Activated naive CD8-positive, alpha-beta T cell (primary cell): ENCODE measurements around the gene KRTAP10-2.

Experiments used
- H3K27ac Mint-ChIP-seq: one replicate; pipeline ENCODE4 v1.8.0; 2021; ENCODE audit warnings: mixed read lengths
- H3K27me3 Mint-ChIP-seq: one replicate; pipeline ENCODE4 v1.8.0; 2021; ENCODE audit warnings: mixed read lengths
- H3K36me3 Mint-ChIP-seq: one replicate; pipeline ENCODE4 v1.8.0; 2021; ENCODE audit warnings: mixed read lengths
- H3K4me1 Mint-ChIP-seq: one replicate; pipeline ENCODE4 v1.8.0; 2021; ENCODE audit warnings: low read depth, mixed read lengths
- H3K4me3 Mint-ChIP-seq: one replicate; pipeline ENCODE4 v1.8.0; 2021; ENCODE audit warnings: mild to moderate bottlenecking, mixed read lengths
- H3K9me3 Mint-ChIP-seq: one replicate; pipeline ENCODE4 v1.8.0; 2021; ENCODE audit warnings: low read depth, mixed read lengths

Gene KRTAP10-2

GRCh38 chr21:44512496-44513388, 38.6 kb downstream of the KRTAP10-2 start:
- no peaks in the 10 kb centered on the region for H3K27me3 Mint-ChIP-seq
- no peak overlapping the region for H3K4me3 Mint-ChIP-seq
- no peak overlapping the region for H3K27ac Mint-ChIP-seq

DNA sequence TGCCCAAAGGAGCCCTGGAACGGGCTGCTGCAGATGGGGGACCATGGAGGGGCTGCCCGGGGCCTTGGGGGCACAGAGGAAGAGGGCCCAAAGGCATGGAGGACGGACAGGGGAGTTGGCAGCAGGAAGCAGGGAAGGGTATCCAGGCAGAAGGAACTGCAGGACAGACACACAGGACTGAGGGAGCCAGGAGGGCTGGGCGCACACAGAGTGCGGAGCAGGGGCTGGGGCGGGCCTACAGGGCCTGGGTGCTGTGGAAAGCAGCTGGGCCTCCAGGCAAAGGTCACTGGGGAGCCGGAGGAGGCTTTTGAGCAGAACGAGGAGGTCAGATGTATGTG, 39.4 kb downstream of the KRTAP10-2 start:
- Mint-ChIP-seq H3K27ac (no peak overlapping the region), H3K9me3 (no peaks in the 10 kb centered on the region), H3K36me3 (no peaks in the 10 kb centered on the region), H3K4me1 (no peaks in the 10 kb centered on the region), H3K27me3 (no peaks in the 10 kb centered on the region), H3K4me3 (no peak overlapping the region)

More at GRCh38 chr21:44512496-44513388, 38.6 kb downstream of the KRTAP10-2 start:
- Mint-ChIP-seq H3K36me3 (no peaks in the 10 kb centered on the region), H3K4me1 (no peaks in the 10 kb centered on the region), H3K9me3 (no peaks in the 10 kb centered on the region)

DNA sequence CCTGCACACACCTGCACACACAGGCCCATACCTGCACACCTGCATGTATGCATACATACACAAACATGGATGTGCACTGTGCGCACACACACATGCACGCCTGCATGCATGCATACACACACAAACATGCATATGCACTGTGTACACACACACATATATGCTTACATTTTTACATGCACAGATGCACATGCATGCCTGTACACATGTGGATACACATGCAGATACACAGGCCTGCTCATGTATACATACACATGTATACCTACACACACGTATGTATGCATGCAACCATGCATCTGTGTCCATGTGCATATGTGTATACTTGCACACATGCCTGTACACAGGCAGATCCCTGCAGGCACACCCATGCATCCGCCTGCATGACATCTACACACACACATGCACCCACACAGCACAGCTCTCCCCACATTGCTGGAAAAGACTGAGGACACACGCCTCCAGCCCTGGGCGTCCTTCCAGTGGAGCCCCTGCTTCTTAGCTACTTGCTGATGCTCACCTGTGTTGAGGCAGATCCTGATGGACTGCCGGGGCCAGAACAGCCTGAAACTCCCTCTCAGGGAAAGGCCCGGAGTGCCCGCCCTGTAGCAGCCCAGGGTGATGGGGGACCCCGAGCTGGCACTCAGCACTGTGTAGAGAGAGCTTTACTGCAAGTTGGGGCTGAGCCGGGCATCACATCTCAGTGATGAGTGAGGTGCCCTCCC, 39.9 kb downstream of the KRTAP10-2 start:
- Mint-ChIP-seq H3K4me1 (no peaks in the 10 kb centered on the region), H3K27me3 (no peaks in the 10 kb centered on the region), H3K9me3 (no peaks in the 10 kb centered on the region), H3K36me3 (no peaks in the 10 kb centered on the region), H3K27ac (no peak overlapping the region), H3K4me3 (peak overlapping the region; percentile 17)

- no peaks in the 10 kb centered on the region for H3K27me3 Mint-ChIP-seq
- H3K36me3 Mint-ChIP-seq = no peaks in the 10 kb centered on the region
- no peaks in the 10 kb centered on the region for H3K9me3 Mint-ChIP-seq
- H3K4me1 Mint-ChIP-seq = peaks cover under 1% of the 10 kb centered on the region
- no peak overlapping the region for H3K27ac Mint-ChIP-seq
- peak overlapping the region; percentile 17 for H3K4me3 Mint-ChIP-seq
Observed at GRCh38 chr21:44510508-44511218, 40.6 kb downstream of the KRTAP10-2 start.

DNA sequence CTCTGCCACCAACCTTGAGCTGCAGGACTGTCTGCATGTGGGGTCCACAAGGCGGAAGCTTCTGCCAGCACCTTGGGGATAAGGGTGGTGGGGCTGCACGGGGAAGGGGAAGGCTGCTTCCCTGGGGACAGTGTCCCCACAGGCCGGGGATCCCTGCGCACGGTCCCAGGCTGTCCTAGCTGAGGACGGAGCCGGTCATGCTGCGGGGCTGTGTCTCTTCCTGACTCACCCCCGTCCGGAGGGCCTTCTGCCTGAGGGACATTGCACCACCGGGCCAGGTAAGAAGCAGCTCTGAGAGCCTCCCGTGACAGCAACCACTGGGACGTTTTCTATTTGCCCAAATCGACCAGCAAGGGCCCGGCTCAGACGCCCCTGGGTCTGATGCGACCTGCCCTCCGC, 41.2 kb downstream of the KRTAP10-2 start:
- Mint-ChIP-seq H3K9me3 (no peaks in the 10 kb centered on the region), H3K36me3 (no peaks in the 10 kb centered on the region), H3K27ac (no peak overlapping the region), H3K4me1 (peaks cover 2% of the 10 kb centered on the region), H3K27me3 (no peaks in the 10 kb centered on the region), H3K4me3 (no peak overlapping the region)

DNA sequence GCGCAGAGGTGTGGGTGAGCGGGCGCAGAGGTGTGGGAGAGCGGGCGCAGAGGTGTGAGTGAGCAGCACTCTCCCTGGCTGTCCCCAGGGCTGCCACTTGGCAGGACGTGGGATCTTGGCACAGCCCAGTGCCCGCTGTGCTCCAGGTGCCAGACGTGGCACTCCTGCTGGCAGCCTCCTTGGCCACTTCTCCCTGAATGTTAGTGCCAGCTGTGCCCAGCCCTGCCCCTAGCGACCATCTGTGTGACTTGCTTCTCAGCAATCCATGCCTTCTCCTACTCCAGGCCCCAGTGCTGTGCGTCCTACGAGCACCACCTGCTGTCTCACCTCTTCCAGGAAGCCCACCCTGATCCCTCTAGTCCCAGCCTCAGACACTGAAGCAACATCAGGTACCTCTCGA, 41.8 kb downstream of the KRTAP10-2 start:
- H3K36me3 Mint-ChIP-seq = no peaks in the 10 kb centered on the region

GRCh38 chr21:44508711-44509445, 42.4 kb downstream of the KRTAP10-2 start:
- peaks cover 2% of the 10 kb centered on the region for H3K4me1 Mint-ChIP-seq
- H3K9me3 Mint-ChIP-seq = no peaks in the 10 kb centered on the region
- H3K36me3 Mint-ChIP-seq = no peaks in the 10 kb centered on the region
- no peaks in the 10 kb centered on the region for H3K27me3 Mint-ChIP-seq
- no peak overlapping the region for H3K4me3 Mint-ChIP-seq
- no peak overlapping the region for H3K27ac Mint-ChIP-seq

More for the DNA sequence above, 41.8 kb downstream of the KRTAP10-2 start:
- Mint-ChIP-seq H3K27ac (no peak overlapping the region), H3K4me1 (peaks cover 2% of the 10 kb centered on the region), H3K27me3 (no peaks in the 10 kb centered on the region), H3K9me3 (no peaks in the 10 kb centered on the region), H3K4me3 (peak overlapping the region; percentile 5)

DNA sequence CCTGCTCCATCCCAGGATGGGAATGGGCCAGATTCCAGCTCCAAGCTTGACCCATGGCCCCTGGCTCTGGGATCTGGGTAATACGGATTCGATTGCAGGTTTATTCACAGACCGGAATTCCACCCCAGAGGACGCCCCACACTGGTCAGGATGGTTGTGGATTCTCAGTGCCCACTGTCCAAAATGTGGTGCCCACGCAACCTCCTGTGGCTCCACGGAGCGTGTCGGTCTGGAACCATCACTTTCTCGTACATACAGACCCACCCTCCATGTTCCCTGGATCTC, 42.9 kb downstream of the KRTAP10-2 start:
- no peak overlapping the region for H3K4me3 Mint-ChIP-seq
- no peaks in the 10 kb centered on the region for H3K36me3 Mint-ChIP-seq
- peaks cover 4% of the 10 kb centered on the region for H3K4me1 Mint-ChIP-seq
- no peaks in the 10 kb centered on the region for H3K27me3 Mint-ChIP-seq
- H3K27ac Mint-ChIP-seq = no peak overlapping the region
- no peaks in the 10 kb centered on the region for H3K9me3 Mint-ChIP-seq

DNA sequence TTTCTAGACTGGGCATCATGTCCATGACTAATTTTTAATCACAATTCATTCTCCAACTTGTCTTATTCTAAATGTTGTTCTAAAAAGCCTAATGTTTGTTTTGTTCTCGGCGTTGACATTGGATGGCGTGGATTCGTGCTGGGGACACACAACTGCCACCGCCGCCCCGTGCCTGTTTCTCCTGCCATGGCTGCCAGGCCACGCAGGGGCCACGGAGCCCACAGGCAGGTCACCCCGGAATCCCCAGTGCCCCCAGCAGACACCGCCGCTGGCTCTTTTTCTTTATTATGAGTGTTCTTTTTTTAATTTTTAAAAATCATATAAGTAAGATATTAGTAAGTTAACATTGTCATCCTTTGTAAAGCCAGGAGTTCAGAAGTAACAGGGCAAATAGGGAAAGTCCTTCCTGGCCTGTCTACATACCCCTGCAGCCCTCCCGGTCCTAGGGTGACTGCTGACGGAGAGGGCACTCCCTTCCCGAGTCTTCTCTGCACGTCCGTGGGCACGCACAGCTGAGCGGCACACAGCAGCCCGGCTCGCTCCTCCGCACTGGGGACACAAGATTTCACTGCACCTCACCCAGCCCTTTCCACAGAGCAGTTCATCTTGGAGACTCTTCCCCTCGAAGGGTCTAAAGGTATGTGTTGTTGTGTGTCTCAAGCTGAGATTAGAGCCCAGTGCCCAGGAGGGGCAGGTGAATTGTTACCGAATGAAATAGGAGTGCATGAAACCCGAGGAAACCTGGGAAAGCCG, 43.5 kb downstream of the KRTAP10-2 start:
- no peaks in the 10 kb centered on the region for H3K27me3 Mint-ChIP-seq
- H3K9me3 Mint-ChIP-seq = no peaks in the 10 kb centered on the region
- no peak overlapping the region for H3K27ac Mint-ChIP-seq
- no peaks in the 10 kb centered on the region for H3K36me3 Mint-ChIP-seq
- peaks cover 4% of the 10 kb centered on the region for H3K4me1 Mint-ChIP-seq
- H3K4me3 Mint-ChIP-seq = no peak overlapping the region

DNA sequence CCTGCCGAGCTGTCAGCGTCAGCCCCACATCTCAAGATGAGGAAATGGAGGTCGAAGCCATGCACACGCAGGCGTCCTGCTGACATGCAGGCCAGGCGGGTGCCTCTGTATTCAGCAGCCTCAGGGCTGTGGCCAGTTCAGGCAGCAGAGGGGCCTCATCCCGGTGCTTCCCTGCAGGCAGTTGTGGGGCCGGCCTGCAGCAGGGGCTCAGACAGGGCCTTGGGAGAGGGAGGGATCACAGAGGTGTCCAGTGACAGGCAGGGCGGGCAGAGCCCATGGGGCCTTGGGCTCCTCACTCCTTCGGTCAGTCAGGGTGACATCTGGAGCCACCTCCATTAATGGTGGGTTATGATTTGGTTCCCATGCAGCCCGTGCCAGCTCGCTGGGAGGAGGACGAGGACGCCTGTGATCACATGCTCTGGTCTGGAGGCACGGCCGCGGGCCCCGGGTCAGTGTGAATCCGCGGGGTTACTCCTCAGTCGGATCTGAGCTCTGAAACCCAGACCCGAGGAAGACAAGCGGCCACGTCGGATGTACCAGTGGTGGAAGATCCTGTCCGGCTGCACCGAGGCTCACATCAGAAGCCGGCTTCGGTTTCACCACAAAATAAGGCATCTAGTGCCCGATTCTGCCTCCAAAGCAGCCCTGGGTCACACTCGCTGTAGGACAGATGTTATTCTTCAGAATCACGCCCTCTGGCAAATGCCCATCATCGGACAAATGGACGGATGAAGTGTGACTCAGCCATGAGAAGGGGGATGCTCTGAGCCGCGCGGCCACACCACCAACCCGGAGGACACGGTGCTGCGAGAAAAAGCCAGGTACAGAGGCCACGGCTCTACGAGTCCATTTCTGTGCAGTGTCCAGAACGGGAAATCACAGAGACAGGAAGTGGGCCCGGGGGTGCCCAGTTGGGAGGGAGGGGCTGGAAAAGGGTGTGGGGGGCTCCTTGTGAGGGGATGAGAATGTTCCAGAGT, 44.7 kb downstream of the KRTAP10-2 start:
- no peaks in the 10 kb centered on the region for H3K9me3 Mint-ChIP-seq
- no peak overlapping the region for H3K4me3 Mint-ChIP-seq
- no peak overlapping the region for H3K27ac Mint-ChIP-seq
- H3K4me1 Mint-ChIP-seq = peaks cover 6% of the 10 kb centered on the region
- no peaks in the 10 kb centered on the region for H3K36me3 Mint-ChIP-seq
- no peaks in the 10 kb centered on the region for H3K27me3 Mint-ChIP-seq

GRCh38 chr21:44505673-44506278, 45.5 kb downstream of the KRTAP10-2 start:
- H3K9me3 Mint-ChIP-seq = no peaks in the 10 kb centered on the region
- no peak overlapping the region for H3K27ac Mint-ChIP-seq
- H3K4me3 Mint-ChIP-seq = no peak overlapping the region
- H3K36me3 Mint-ChIP-seq = no peaks in the 10 kb centered on the region
- no peaks in the 10 kb centered on the region for H3K27me3 Mint-ChIP-seq
- peaks cover 6% of the 10 kb centered on the region for H3K4me1 Mint-ChIP-seq

DNA sequence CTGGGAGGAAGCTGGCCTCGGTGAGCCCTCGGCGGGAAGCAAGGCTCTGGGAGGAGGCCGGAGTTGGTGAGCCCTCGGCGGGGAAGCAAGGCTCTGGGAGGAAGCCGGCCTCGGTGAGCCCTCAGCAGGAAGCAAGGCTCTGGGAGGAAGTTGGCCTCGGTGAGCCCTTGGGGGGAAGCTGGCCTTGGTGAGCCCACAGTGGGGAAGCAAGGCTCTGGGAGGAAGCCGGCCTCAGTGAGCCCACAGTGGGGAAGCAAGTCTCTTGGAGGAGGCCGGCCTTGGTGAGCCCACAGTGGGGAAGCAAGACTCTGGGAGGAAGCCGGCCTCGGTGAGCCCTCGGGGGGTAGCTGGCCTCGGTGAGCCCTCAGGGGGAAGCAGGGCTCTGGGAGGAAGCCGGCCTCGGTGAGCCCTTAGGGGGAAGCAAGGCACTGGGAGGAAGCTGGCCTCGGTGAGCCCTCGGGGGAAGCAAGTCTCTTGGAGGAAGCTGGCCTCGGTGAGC, 47.4 kb downstream of the KRTAP10-2 start:
- H3K27me3 Mint-ChIP-seq = no peaks in the 10 kb centered on the region
- no peaks in the 10 kb centered on the region for H3K9me3 Mint-ChIP-seq
- H3K36me3 Mint-ChIP-seq = no peaks in the 10 kb centered on the region
- peaks cover 6% of the 10 kb centered on the region for H3K4me1 Mint-ChIP-seq
- H3K27ac Mint-ChIP-seq = no peak overlapping the region
- H3K4me3 Mint-ChIP-seq = no peak overlapping the region
